Fibroblast of skin of abdomen (primary cell): ENCODE results near the gene BICD2.

ENCODE experiments used
- DNase-seq: peaks from one replicate; pipeline ENCODE4 v3.0.0-alpha.2; 2013

Gene BICD2

GRCh38 chr9:92666236-92666635, 98.4 kb downstream of the BICD2 start:
- DNase-seq = no peak

DNA sequence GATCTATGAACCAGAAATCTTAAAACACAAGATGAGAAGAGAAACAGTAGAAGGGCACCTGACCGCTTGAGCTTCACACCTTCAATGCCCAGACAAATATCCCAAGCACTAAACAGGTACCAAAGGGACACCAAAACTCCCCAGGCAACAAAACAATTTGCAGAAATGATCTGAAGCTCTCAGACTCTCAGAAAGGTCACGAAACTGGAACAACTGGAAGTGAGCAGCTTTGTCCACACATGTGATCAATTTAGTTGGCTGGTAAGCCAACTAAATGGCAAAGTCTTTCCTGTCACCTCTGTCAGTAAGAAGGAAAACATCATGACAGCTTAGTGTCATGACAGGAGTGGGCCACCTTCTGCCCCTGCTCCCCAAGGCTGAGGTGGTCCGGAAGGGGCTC, 98.8 kb downstream of the BICD2 start:
- no peak for DNase-seq

- DNase-seq = no peak
Measured at GRCh38 chr9:92664394-92665152, 100.1 kb downstream of the BICD2 start.

DNA sequence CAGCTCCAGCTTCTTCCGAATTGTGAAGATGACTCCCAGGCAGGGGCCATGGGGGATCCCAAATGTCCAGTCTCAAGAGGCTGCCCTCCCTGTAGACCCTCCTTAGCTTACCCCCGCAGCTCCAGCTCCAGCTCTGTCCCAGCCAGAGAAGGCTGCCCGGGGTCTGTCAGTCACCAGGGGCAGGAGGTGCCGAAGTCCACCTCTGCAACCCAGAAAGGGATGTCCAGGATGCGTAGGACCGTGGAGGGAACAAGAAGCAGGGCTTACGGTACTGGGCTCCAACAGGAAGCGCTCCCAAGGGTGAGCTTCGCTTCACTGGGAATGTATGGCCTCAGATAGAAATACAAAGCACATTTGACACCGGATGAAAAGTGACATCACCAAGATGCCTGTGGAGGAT, 100.7 kb downstream of the BICD2 start:
- DNase-seq = no peak

GRCh38 chr9:92663126-92663525, 101.5 kb downstream of the BICD2 start:
- no peak for DNase-seq

DNA sequence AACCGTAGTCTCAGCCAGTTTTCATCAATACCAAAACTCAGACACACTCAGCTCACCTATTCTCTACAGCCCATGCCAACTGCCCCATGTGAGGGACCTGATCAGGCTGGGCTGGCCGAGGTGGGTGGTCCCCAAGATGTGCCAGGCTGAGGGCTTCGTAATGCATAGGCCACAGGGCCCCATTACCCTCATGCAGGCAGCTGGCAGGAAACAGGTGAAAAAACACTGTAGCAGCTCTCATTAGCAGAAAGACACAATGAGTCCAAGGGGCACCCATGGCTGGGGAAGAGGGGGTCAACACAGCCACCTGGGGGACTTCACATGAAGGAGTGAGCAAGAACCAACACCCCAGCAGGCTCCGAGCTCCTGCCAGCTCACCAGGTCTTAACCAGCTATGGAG, 102.9 kb downstream of the BICD2 start:
- DNase-seq = no peak
